HEK293 (cell line): ENCODE results near the gene PRR33.

Source experiments
- CTCF ChIA-PET: fragments of 350-600 bp; formaldehyde crosslinking; extraction: SDS; loops from one replicate; lab custom pipeline; 2021; ENCODE audit warnings: antibody characterized with exemption; lab: Yijun Ruan, JAX
- POLR2A ChIA-PET: fragments of 300-600 bp; formaldehyde crosslinking; extraction: SDS; loops from one replicate; lab custom pipeline; 2020; ENCODE audit warnings: antibody characterized with exemption, inconsistent platforms; lab: Yijun Ruan, JAX
- H3K27ac ChIP-seq: fragments of 200-500 bp; sonication (Bioruptor generic); 2 replicates; pipeline ENCODE4 v1.5.1; 2014; ENCODE audit warnings: low read depth, low read length, control low read depth, inconsistent platforms; ENCODE audit errors: extremely low read depth
- H3K36me3 ChIP-seq, 2 experiments: fragments of 200-500 bp in 1 of 2; sonication (Bioruptor generic) in 1 of 2; 1 replicate in 1 of 2; 2 replicates in 1 of 2; pipeline ENCODE4 v1.5.1; 2014 to 2017; ENCODE audit warnings: inconsistent platforms in 2 of 2, low read length in 2 of 2; ENCODE audit not compliant: control insufficient read depth in 2 of 2, insufficient read depth in 1 of 2
- H3K4me1 ChIP-seq: fragments of 200-500 bp; sonication (Bioruptor generic); 2 replicates; pipeline ENCODE4 v1.5.1; 2014; ENCODE audit warnings: mild to moderate bottlenecking, low read length, inconsistent platforms; ENCODE audit not compliant: control insufficient read depth, insufficient read depth
- H3K4me3 ChIP-seq: 2 replicates; pipeline ENCODE4 v1.5.1; 2011; ENCODE audit warnings: low read depth, mild to moderate bottlenecking, control low read depth, low read length, moderate library complexity
- H3K9me3 ChIP-seq: fragments of 200-500 bp; sonication (Bioruptor generic); 2 replicates; pipeline ENCODE4 v1.5.1; 2014; ENCODE audit warnings: low read depth, low read length, inconsistent platforms; ENCODE audit not compliant: control insufficient read depth, insufficient read depth
- GLI2 ChIP-seq: fragments of 450-650 bp; formaldehyde crosslinking; IDR thresholded peaks from 2 replicates; pipeline ENCODE4; 2017; ENCODE audit warnings: missing biosample characterization, missing genetic modification characterization, low read depth, borderline replicate concordance
- KLF7 ChIP-seq: fragments of 450-650 bp; formaldehyde crosslinking; IDR thresholded peaks from 2 replicates; pipeline ENCODE4 v1.5.1; 2016; ENCODE audit warnings: missing biosample characterization, missing genetic modification characterization, borderline replicate concordance
- SALL2 ChIP-seq: fragments of 450-650 bp; formaldehyde crosslinking; IDR thresholded peaks from 2 replicates; pipeline ENCODE4 v1.5.0; 2017; ENCODE audit warnings: missing biosample characterization, mild to moderate bottlenecking, missing genetic modification characterization, borderline replicate concordance
- SP2 ChIP-seq: fragments of 450-650 bp; formaldehyde crosslinking; IDR thresholded peaks from 2 replicates; pipeline ENCODE4 v1.5.1; 2016; ENCODE audit warnings: missing biosample characterization, missing genetic modification characterization
- ZFP69B ChIP-seq: fragments of 450-650 bp; formaldehyde crosslinking; IDR thresholded peaks from 2 replicates; pipeline ENCODE4 v1.5.1; 2016; ENCODE audit warnings: missing biosample characterization, missing genetic modification characterization
- ZNF114 ChIP-seq: fragments of 450-650 bp; formaldehyde crosslinking; IDR thresholded peaks from 2 replicates; pipeline ENCODE4 v1.5.0; 2017; ENCODE audit warnings: missing biosample characterization, missing genetic modification characterization
- ZNF133 ChIP-seq: fragments of 450-650 bp; formaldehyde crosslinking; IDR thresholded peaks from 2 replicates; pipeline ENCODE4 v1.5.1; 2016; ENCODE audit warnings: missing biosample characterization, missing genetic modification characterization
- ZNF140 ChIP-seq: fragments of 450-650 bp; formaldehyde crosslinking; IDR thresholded peaks from 2 replicates; pipeline ENCODE4 v1.5.1; 2016; ENCODE audit warnings: missing biosample characterization, missing genetic modification characterization
- ZNF169 ChIP-seq: fragments of 450-650 bp; formaldehyde crosslinking; IDR thresholded peaks from 2 replicates; pipeline ENCODE4 v1.5.1; 2016; ENCODE audit warnings: missing biosample characterization, missing genetic modification characterization
- ZNF239 ChIP-seq: fragments of 450-650 bp; formaldehyde crosslinking; IDR thresholded peaks from 2 replicates; pipeline ENCODE4 v1.5.1; 2016; ENCODE audit warnings: missing biosample characterization, missing genetic modification characterization
- ZNF335 ChIP-seq: fragments of 450-650 bp; formaldehyde crosslinking; conservative IDR thresholded peaks from 2 replicates; pipeline ENCODE4 v1.5.1; 2016; ENCODE audit warnings: missing biosample characterization, missing genetic modification characterization
- ZNF585B ChIP-seq: fragments of 450-650 bp; formaldehyde crosslinking; IDR thresholded peaks from 2 replicates; pipeline ENCODE4 v1.5.1; 2016; ENCODE audit warnings: missing biosample characterization, missing genetic modification characterization
- ZNF621 ChIP-seq: fragments of 450-650 bp; formaldehyde crosslinking; IDR thresholded peaks from 2 replicates; pipeline ENCODE4 v1.5.1; 2017; ENCODE audit warnings: missing biosample characterization, missing genetic modification characterization
- ZNF626 ChIP-seq: fragments of 450-650 bp; sonication (Bioruptor Pico); formaldehyde crosslinking; IDR thresholded peaks from 2 replicates; pipeline ENCODE4 v1.5.1; 2018; ENCODE audit warnings: missing biosample characterization, missing genetic modification characterization, inconsistent platforms
- ZNF660 ChIP-seq: fragments of 450-650 bp; IDR thresholded peaks from 2 replicates; pipeline ENCODE4 v1.5.1; 2018; ENCODE audit warnings: missing biosample characterization, mild to moderate bottlenecking, missing genetic modification characterization
- TF ChIP-seq, protein P1 (sequence below): fragments of 450-650 bp; formaldehyde crosslinking; IDR thresholded peaks from 2 replicates; pipeline ENCODE4 v1.5.1; 2016; ENCODE audit warnings: missing biosample characterization, missing genetic modification characterization

PRR33 gene

DNA sequence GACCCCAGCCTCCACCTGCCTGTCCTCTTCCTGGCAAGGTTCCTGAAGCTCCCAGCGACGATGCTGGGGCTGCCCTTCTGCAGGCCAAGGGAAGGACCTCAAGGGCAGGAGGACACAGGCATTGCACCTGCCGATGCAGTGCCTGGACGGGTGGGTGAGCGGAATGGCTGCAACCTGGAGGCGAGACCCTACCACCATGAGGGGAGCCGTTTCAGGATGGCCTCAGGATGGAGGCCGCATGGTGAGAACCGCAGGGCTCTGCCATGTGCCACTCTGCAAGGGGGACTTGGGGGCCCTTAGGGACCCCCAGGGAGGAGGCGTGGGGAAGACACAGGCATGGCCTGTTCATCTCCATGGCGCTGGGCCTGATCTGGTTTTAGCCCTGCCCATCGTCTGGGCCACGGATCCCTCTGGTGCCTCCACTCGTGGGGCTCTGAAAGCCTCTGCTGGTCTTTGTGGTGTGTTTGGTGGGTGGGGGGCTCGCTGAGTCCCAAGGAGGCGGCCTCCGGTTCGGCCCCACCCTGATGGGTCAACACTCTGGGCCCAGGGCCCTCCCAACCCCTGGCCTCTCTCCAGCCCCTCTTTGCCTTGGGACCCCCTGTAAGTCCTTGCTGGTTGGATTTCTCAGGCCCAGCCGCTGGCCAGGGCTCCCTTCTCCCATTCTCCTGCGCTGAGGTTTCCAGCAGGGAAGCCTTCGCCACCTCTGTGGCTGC, 40.1 kb downstream of the PRR33 start:
- TF ChIP-seq ZNF335 (tag by site-specific recombination) (no peak), ZNF140 (peak; percentile 59; the same call in 1 of the 2 replicates)
- ChIA-PET POLR2A (no interaction called here), CTCF (interaction anchor here (1.0 to 5.9 kb wide), 4 partner anchors 24 to 300 kb away, joined by 4 to 35 read pairs (median 6); no protein-coding TSS in a partner anchor)
- Histone ChIP-seq H3K27ac (no peak overlapping the region), H3K4me3 (no peak overlapping the region), H3K9me3 (no peaks in the 10 kb centered on the region), H3K4me1 (no peaks in the 10 kb centered on the region), H3K36me3 (no peaks in the 10 kb centered on the region)

DNA sequence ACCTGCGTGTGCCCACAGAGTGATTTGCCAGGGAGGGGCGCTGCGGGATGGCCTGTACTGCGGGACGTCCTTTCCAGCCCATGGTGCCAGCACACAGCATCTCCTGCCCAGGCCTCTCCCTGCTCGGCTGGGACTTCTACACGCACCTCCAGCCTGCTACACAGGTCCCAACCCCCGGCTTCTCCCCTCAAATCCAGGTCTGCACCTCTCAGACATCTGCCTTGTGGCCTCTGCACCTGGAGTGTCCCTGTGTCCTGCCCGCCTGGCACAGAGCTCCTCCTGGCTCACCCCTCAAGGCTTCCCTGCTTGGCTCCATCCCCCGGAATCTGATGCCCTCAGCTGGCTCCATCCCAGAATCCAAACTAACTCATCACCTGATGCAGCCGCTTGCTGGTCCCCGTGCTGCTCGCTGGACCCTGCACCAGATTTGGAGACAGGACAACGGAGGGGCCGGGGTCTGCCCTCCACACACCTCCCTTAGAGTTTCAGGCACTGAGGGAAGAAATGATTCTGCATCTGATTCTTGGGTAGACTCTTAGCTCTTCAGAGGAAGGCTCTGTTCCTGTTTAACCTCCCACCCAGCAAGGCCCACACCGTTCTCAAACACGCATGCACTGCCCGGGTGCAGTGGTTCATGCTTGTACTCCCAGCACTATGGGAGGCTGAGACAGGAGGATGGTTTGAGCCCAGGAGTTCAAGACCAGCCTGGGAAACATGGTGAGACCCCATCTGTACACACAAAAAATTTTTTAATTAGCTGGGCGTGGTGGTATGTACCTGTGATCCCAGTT, 42.9 kb downstream of the PRR33 start:
- H3K36me3 ChIP-seq = no peaks in the 10 kb centered on the region
- CTCF ChIA-PET = interaction anchor here (0.6 to 5.9 kb wide), 9 partner anchors 16 to 349 kb away, joined by 3 to 35 read pairs (median 8); no protein-coding TSS in a partner anchor
- TF ChIP-seq SP2 (tag by site-specific recombination) = no peak
- no peak for TF ChIP-seq ZFP69B (tag by site-specific recombination)
- no peak for TF ChIP-seq ZNF114 (tag by site-specific recombination)
- TF ChIP-seq, all 188 proteins: peak for 0
- no peaks in the 10 kb centered on the region for H3K4me1 ChIP-seq
- no peak overlapping the region for H3K27ac ChIP-seq
- POLR2A ChIA-PET = no interaction called here
- no peak overlapping the region for H3K4me3 ChIP-seq
- H3K9me3 ChIP-seq = no peaks in the 10 kb centered on the region

DNA sequence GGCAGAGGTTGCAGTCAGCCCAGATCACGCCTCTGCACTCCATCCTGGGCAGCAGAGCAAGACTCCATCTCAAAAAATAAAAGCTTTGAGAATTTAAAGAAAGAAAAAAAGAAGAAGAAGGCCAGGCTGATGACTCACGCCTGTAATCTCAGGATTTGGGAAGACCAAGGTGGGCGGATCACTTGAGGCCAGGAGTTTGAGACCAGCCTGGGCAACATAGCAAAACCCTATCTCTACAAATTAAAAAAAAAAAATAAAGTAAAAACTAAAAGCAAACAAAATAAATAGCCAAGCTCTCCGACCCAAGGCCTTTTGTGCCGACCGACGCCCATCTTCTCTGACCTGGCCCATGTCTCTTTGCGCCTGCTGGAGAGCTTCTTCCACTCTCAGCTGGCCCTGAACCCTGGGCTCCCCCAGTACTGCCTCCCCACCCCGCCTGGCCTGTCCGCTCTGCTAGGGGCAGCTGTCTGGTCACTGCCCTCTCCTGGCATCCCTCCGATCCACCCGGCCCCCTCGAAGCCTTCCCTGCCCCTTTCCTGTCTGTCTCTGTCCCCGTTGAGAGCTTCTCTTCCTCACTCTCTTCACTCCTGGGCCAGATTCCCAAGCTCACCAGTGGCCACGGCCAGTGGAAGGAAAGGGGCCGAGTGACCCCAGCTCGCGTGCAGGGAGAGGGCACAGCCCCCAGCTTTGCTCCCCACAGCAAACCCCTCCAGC, 43.6 kb downstream of the PRR33 start:
- no peaks in the 10 kb centered on the region for H3K4me1 ChIP-seq
- H3K27ac ChIP-seq = no peak overlapping the region
- H3K36me3 ChIP-seq = no peaks in the 10 kb centered on the region
- TF ChIP-seq ZNF585B (tag by site-specific recombination) (no peak), SALL2 (tag by site-specific recombination) (no peak), ZNF335 (tag by site-specific recombination) (no peak), ZNF239 (no peak), GLI2 (tag by site-specific recombination) (no peak), ZNF660 (no peak), ZNF169 (tag by site-specific recombination) (no peak), ZNF133 (no peak), KLF7 (tag by site-specific recombination) (no peak), ZNF626 (tag by site-specific recombination) (no peak), ZNF621 (tag by site-specific recombination) (no peak)
- TF ChIP-seq, all 188 proteins: peak for 0
- Histone ChIP-seq H3K4me3 (no peak overlapping the region), H3K9me3 (no peaks in the 10 kb centered on the region)
- ChIA-PET CTCF (interaction anchor here (0.6 to 5.9 kb wide), 13 partner anchors 15 to 308 kb away, joined by 3 to 35 read pairs (median 5); no protein-coding TSS in a partner anchor), POLR2A (no interaction called here)

DNA sequence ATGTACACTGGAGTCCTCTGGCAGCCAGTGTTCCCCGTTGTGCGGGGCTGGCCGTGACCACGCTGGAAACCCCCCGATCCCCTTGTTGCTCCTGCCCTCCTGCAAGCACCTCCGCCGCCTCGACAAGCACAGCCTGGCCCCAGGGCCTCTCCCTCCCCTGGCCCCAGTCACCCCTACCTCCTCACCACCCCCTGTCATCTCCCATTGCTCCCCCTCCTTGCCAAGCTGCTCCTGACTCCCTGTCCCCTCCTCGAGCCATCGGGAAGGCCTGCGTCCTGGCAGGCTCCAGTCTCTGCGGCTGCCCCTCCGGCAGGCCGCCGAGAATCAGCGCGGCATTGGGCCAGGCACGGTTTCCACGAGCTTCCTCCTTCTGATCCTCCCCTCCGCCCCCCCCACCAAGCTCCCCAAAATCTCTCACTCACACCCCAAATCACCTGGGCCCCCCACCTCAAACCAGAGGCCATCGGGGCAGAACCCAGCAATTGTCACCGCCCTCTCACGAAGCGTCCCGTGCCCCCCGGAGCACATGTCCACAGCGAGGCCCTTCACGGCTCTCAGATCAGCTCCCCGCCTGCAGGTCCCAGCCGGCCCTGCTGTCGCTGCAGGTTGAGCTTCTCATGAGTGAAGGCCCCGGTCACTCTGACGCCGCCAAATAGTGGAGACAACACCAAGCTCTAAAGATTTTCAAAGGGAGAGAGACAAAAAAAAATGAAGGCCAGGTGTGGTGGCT, 44.5 kb downstream of the PRR33 start:
- CTCF ChIA-PET = interaction anchor here (0.5 to 5.9 kb wide), 9 partner anchors 14 to 397 kb away, joined by 3 to 35 read pairs (median 5); no protein-coding TSS in a partner anchor

More for the DNA sequence above, 44.5 kb downstream of the PRR33 start:
- no peaks in the 10 kb centered on the region for H3K36me3 ChIP-seq
- TF ChIP-seq, protein P1, sequence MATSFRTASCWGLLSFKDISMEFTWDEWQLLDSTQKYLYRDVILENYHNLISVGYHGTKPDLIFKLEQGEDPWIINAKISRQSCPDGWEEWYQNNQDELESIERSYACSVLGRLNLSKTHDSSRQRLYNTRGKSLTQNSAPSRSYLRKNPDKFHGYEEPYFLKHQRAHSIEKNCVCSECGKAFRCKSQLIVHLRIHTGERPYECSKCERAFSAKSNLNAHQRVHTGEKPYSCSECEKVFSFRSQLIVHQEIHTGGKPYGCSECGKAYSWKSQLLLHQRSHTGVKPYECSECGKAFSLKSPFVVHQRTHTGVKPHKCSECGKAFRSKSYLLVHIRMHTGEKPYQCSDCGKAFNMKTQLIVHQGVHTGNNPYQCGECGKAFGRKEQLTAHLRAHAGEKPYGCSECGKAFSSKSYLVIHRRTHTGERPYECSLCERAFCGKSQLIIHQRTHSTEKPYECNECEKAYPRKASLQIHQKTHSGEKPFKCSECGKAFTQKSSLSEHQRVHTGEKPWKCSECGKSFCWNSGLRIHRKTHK (tag by site-specific recombination) = no peak
- no peaks in the 10 kb centered on the region for H3K9me3 ChIP-seq
- POLR2A ChIA-PET = no interaction called here
- H3K27ac ChIP-seq = no peak overlapping the region
- H3K4me3 ChIP-seq = no peak overlapping the region
- no peaks in the 10 kb centered on the region for H3K4me1 ChIP-seq
